Left forelimb (tissue), 1 donor: ENCODE measurements around the gene TXNDC11.

Source experiments
- DNase-seq: peaks from one replicate; pipeline ENCODE4 v3.0.0-alpha.2; 2018; ENCODE audit warnings: low spot score

The TXNDC11 gene

GRCh38 chr16:11722468-11722808, 20.2 kb downstream of the TXNDC11 start:
- no peak for DNase-seq

DNA sequence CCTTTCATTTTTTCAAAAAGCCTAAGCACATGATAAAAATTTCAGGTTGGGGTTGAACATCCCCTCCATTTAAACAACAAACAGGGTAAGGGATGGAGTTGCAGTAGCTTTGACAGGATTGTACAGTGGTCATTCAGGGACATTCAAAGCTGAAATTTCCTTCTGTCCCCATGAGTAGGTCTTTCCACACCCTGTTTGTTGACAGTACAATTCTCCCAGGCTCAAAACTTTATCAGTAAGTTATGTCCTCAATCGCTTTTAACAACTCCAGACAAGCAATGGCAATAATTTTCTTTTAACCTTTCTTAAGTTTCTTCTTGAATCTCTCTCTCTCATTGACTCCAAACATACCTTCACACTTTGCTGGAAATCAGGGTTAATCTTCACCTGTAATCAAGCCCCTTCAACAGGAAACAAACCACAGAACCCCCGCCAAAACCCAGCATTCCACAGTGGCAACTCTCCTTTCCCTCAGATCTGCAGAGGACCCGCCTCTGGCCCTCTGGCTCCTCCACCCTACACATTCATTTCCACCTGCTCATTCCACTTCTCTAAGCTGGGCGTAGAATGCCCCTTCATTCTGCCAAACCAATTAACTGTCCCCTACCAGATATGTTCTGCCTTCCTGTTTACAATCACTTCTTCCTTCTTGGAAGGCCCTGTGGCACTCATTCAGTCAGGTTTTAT, 20.7 kb downstream of the TXNDC11 start:
- DNase-seq = no peak

GRCh38 chr16:11719762-11720161, 22.9 kb downstream of the TXNDC11 start:
- no peak for DNase-seq

DNA sequence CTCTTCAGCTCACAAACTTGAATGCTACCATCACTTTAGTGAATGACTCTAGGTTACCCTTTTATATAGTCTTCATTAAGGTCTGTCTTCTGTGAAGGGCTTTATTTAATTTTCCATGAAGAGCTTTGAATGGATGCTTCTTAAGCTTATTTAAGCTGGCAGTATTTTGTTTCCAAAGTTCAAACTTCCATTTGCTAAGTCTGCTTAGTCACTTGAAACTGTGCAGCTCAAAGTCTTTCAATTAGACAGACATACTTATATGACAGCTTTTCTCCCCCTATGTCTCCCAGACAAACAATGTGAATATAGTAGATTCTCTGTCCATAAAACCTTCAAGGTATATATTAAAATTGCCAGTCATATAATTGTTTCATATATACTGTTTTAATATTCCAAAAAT, 23.5 kb downstream of the TXNDC11 start:
- DNase-seq = no peak

GRCh38 chr16:11717811-11718210, 24.8 kb downstream of the TXNDC11 start:
- no peak for DNase-seq

- no peak for DNase-seq
These were observed 26.3 kb downstream of the TXNDC11 start for GRCh38 chr16:11716336-11716735.

DNA sequence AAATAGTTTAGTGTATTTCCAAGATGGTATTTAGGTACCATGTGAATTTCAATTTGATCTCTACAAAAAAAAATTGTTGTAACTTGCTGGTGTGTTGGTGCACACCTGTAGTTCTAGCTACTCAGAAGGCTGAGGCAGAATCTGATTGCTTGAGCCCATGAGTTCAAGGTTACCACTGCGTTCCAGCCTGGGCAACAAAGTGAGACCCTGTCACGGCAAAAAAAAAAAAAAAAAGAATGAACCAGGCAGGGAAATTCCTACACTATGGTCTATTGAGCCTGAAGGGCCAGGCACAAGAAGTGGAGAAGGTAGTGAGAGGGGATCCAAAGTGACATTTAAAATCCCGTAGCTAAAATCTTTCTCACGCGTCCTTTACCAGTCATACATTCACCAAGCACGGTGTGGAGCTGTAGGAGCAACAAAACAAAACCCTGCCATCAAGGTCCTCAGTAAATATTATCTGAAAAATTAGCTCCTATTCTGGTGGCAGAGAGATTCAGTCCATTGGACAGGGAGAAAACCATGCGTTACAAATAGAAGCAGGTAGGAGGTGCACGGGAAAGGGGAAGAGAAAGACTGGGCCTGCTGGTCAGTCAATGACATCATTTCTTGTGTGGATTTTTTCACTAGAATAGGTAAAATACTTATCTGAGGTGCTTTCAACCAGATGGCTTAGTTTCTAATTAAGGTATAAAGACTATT, 27.3 kb downstream of the TXNDC11 start:
- DNase-seq = no peak

GRCh38 chr16:11712122-11712521, 30.5 kb downstream of the TXNDC11 start:
- no peak for DNase-seq

GRCh38 chr16:11711662-11712061, 31.0 kb downstream of the TXNDC11 start:
- no peak for DNase-seq

GRCh38 chr16:11708421-11708820, 34.2 kb downstream of the TXNDC11 start:
- no peak for DNase-seq

DNA sequence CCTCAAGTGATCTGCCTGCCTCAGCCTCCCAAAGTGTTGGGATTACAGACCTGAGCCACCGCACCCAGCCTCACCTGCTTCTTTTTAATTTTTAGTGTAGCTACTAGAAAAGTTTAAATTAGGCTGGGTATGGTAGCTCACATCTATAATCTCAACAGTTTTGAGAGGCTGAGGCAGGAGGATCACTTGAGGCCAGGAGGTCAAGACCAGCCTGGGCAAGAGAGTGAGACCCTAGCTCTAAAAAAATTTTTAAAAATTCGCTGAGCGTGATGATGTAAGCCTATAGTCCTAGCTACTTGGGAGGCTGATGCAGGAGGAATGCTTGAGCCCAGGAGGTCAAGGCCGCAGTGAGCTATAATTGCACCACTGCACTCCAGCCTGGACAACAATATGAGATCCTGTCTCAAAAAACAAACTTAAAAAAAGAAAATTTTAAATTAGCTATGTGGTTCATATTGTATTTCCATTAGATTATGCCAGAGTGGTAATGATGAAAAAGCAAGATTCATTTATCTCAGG, 34.9 kb downstream of the TXNDC11 start:
- no peak for DNase-seq

- DNase-seq = no peak
These were observed 36.4 kb downstream of the TXNDC11 start for GRCh38 chr16:11706180-11706742.

DNA sequence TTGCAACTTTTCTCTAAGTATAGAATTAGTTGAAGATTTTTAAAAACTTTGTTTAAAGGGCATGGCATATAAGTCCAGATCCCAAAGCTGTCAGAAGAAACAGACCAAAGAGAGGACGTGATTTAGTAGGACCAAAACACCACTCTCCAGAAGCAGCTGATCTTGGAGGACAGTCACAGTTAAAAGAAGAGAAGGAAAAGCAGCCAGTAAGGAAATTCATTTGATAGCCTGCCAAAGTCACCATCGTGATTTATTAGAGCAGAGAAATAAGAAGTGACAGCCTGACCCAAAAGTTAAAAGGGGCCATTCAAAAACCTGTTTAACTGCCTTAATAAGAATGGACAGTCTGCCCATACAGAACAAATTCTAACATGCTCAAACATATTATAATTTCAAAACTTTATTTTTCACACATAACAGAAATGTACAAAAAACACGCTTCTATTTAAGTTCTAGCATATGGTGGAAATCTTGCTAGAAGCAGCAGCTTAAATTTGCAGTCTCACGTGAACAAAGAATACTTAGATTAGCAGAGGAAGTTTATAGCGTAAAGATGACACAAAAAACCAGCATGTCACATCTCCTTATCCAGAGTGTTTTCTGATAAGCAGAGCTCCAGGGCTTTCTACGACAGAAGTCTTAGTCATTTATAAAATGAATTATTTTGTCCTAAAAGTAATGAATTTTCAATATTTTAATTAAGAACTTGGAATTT, 37.2 kb downstream of the TXNDC11 start:
- DNase-seq = no peak

DNA sequence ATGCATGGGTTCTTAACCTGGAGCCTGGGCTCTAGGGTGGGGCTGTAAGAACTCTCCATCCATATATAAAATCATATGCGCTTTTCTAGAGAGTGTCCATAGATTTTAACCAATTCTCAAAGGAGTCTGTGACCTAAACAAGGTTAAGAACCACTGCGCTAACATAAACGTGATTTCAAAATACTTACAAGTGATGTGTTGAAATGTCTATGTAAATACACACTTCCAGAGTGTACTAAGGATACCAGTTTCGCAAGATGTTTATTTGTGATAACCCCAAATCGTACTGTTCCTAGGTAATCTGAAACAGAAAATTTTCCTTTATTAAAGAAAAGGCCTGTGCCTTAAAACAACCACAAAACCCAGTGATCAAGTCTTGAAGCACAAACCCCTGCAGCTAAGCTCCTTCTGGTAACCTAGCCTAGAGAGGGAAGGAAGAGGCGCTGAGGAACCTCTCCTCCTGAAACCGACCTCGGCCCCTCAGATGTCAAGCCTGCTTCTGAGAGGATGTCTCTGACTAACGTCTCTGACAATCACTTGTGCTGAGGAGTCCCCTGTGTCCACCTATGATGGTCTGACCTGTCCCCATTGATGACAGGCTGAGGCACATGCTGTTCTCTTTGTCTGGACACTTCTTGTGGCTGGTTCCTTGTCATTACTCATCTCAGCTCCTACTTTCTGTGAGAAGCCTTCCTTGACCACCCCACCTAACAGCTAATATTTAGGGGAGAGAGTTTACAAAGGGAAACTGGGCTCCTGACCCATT, 42.2 kb downstream of the TXNDC11 start:
- no peak for DNase-seq

- no peak for DNase-seq
These were observed 43.3 kb downstream of the TXNDC11 start for GRCh38 chr16:11699234-11699894.

GRCh38 chr16:11698271-11698689, 44.4 kb downstream of the TXNDC11 start:
- no peak for DNase-seq

DNA sequence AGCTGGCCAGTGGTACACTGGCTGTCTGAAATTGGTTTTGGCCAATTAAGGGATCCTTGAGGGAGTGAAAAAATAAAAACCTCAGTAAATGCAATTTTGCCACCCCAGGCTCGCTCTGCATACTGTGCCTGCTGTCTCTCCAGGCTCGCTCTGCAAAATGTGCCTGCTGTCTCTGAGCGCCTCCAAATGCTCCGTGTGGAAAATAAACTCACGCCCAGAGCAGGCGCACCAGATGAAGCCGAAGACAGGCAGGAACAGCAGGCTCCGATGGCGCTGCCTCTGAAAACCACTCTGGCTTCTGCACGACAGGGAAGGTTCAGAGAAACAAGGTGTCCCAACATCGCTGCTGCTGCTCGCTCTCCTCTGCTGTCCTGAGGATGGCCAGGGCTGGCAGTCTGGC, 45.3 kb downstream of the TXNDC11 start:
- DNase-seq = no peak

GRCh38 chr16:11696266-11697012, 46.2 kb downstream of the TXNDC11 start:
- no peak for DNase-seq

DNA sequence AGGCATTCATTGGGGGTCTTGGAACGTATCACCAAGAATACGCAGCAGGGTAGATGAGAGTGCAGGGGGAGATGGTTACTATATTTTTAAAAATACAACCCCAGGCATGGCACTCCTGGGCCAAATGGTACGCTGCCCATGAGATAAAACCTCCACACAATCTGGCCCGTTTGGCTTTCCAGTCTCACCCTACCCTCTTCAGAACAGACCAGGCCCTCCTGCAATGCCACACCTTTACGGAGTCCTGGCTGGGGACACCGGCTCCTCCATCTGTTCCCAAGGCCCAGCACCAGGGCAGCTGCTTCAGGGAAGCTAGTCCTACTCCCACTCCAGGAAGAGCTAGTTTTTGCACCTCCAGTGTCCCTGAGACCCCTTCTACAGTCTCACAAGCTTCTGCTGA, 50.0 kb downstream of the TXNDC11 start:
- no peak for DNase-seq

DNA sequence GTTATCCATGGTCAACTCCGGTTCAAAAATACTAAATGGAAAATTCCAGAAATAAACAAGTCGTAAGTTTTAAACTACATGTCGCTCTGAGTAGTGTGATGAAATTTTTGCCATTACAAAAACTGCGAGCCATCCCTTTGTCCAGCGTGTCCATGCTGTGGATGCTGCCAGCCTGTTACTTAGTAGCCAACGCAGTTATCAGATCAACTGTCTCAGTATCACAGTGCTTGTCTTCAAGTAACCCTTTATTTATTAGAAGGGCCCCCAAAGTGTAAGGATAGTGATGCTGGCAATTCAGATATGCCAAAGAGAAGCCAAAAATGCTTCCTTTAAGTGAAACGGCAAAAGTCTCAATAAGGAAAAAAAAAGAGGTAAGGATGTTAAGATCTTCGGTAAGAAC, 50.5 kb downstream of the TXNDC11 start:
- no peak for DNase-seq

DNA sequence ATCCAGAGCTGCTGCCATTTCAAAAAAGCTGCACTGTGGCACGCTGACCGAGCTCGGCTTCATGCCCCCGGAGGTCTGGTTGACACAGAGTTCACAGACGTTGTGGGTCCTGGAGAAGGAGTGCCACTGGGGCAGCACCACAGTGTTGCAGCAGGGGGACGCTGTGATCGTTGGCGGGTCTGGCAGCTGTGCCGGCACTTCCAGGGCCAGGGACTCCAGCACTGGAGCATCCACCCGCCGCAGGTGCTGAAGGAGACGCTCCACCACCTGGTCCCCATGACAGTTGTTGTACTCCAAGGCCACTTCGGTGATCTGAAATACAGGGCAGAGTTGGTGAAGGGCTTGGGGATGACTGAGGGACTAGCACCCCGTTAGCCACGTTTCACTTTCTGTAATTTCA, 50.9 kb downstream of the TXNDC11 start:
- DNase-seq = no peak
